ENCODE results near the gene CAMKK1. TPM values are rescaled to one million over a fixed set of nuclear protein-coding genes. Genes with fewer than 3 reads are reported as not detected.

Gene CAMKK1
- total RNA-seq, 4 donors from 2014 or later, result 3.3 to 9.5 (median 3.8) TPM

- peak overlapping the region; percentile 70 to 94 (median 90) for H3K27ac ChIP-seq
- peaks cover 74 to 91% (median 84%) of the 10 kb centered on the region in 3 donors for H3K4me1 ChIP-seq
- intact Hi-C loops (cut with DNase I), result no loop called here
- no peaks in the 10 kb centered on the region for H3K27me3 ChIP-seq
- peak; percentile 66 for DNase-seq
- no peak for TF ChIP-seq POLR2A (IDR thresholded peaks at IDR 0.05)
- TF ChIP-seq CTCF (IDR thresholded peaks at IDR 0.05), result no peak
- WGBS, 2 donors, result 0% methylated on average over 21 of the region's 96 CpGs; no CpG with 5 or more reads in 1 of the 2 donors
- no peaks in the 10 kb centered on the region for H3K36me3 ChIP-seq
- no peaks in the 10 kb centered on the region for H3K9me3 ChIP-seq
- peak overlapping the region; percentile 54 to 91 (median 62) for H3K4me3 ChIP-seq
These were observed 506 bp downstream of the CAMKK1 start for GRCh38 chr17:3892095-3892998.

- WGBS, 2 donors, result 44 to 52% methylated on average over 9 of the region's 12 CpGs
- DNase-seq, result no peak
- TF ChIP-seq POLR2A (IDR thresholded peaks at IDR 0.05), result no peak
- no peak for TF ChIP-seq CTCF (IDR thresholded peaks at IDR 0.05)
- H3K36me3 ChIP-seq, result no peaks in the 10 kb centered on the region
- intact Hi-C loops (cut with DNase I), result no loop called here
- H3K4me3 ChIP-seq, result peak overlapping the region; percentile 54 to 91 (median 62)
- peaks cover 78 to 97% (median 91%) of the 10 kb centered on the region in 3 donors for H3K4me1 ChIP-seq
- no peaks in the 10 kb centered on the region for H3K27me3 ChIP-seq
- H3K27ac ChIP-seq, result peak overlapping the region in 3 of 4 donors; percentile 88 to 94 (median 92)
- H3K9me3 ChIP-seq, result no peaks in the 10 kb centered on the region
These were observed 1.2 kb downstream of the CAMKK1 start for GRCh38 chr17:3891626-3892094.

- Histone ChIP-seq H3K36me3 (no peaks in the 10 kb centered on the region), H3K4me1 (peaks cover 78 to 97% (median 90%) of the 10 kb centered on the region in 3 donors), H3K27me3 (no peaks in the 10 kb centered on the region), H3K9me3 (no peaks in the 10 kb centered on the region), H3K4me3 (no peak overlapping the region), H3K27ac (peak overlapping the region; percentile 86 to 94 (median 90))
- DNase-seq, result no peak
- TF ChIP-seq CTCF (IDR thresholded peaks at IDR 0.05), result no peak
- TF ChIP-seq POLR2A (IDR thresholded peaks at IDR 0.05), result no peak
- 44 to 57% methylated on average over 2 to 4 of the region's 4 CpGs for WGBS, 2 donors
- intact Hi-C loops (cut with DNase I), result no loop called here
These were observed 2.0 kb downstream of the CAMKK1 start for GRCh38 chr17:3890878-3891219.

GRCh38 chr17:3890082-3890877 is 2.6 kb downstream of the CAMKK1 start:
- peaks cover 72 to 97% (median 86%) of the 10 kb centered on the region in 3 donors for H3K4me1 ChIP-seq
- WGBS, 2 donors, result 29 to 37% methylated on average over 12 to 19 of the region's 22 CpGs
- H3K36me3 ChIP-seq, result peaks cover 0 to 2% (median 0%) of the 10 kb centered on the region in 3 donors
- no peaks in the 10 kb centered on the region for H3K9me3 ChIP-seq
- peak overlapping the region in 1 of 4 donors; percentile 21 for H3K4me3 ChIP-seq
- H3K27me3 ChIP-seq, result no peaks in the 10 kb centered on the region
- no peak for DNase-seq
- no peak for TF ChIP-seq POLR2A (IDR thresholded peaks at IDR 0.05)
- no peak for TF ChIP-seq CTCF (IDR thresholded peaks at IDR 0.05)
- intact Hi-C loops (cut with DNase I), result no loop called here
- peak overlapping the region; percentile 86 to 94 (median 90) for H3K27ac ChIP-seq

All from esophagus squamous epithelium (tissue), 5 donors.